ENCODE results near the gene SLC12A9.

DNA sequence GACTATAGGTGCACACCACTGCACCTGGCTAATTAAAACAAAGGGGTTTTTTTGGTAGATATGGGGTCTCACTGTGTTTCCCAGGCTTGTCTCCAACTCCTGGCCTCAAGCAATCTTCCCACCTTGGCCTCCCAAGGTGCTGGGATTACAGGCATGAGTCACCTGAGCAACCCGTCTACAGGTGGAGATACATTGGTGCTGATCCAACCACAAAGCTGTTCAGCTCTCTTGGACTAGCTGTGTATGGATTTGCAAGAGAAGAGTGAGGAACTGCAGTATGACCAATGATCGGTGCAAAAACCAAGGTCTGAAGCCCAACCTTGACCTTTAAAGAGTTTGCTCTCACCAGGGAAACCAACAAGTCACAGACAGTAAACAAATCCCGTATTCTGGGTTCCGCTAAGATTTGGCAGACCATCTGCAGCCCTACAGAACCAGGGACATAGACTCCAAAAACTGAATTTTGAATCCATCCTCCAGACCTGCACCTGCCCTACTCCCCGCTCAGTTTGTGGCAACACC is 44.1 kb upstream of the SLC12A9 start:
- TF ChIP-seq, protein P1, sequence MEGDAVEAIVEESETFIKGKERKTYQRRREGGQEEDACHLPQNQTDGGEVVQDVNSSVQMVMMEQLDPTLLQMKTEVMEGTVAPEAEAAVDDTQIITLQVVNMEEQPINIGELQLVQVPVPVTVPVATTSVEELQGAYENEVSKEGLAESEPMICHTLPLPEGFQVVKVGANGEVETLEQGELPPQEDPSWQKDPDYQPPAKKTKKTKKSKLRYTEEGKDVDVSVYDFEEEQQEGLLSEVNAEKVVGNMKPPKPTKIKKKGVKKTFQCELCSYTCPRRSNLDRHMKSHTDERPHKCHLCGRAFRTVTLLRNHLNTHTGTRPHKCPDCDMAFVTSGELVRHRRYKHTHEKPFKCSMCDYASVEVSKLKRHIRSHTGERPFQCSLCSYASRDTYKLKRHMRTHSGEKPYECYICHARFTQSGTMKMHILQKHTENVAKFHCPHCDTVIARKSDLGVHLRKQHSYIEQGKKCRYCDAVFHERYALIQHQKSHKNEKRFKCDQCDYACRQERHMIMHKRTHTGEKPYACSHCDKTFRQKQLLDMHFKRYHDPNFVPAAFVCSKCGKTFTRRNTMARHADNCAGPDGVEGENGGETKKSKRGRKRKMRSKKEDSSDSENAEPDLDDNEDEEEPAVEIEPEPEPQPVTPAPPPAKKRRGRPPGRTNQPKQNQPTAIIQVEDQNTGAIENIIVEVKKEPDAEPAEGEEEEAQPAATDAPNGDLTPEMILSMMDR (IDR thresholded peaks at IDR 0.05; ENCODE audit: low read length), result no peak
- no peak for TF ChIP-seq EZH2 (IDR thresholded peaks at IDR 0.05; ENCODE audit: borderline replicate concordance, low read length)
